HepG2 (cell line): Measurements from ENCODE around the gene ECEL1. TPM values are rescaled to one million over a fixed set of nuclear protein-coding genes. Genes with fewer than 3 reads are reported as not detected.
"Not testable (repeated sequence)": the region's sequence is repeated elsewhere in the genome, so short reads cannot be mapped to it uniquely, and the experiment has no call there.

Experiments
- ATAC-seq: fragments of 200-7000 bp; cut with Tn5 transposase; 3 replicates; pipeline ENCODE4 v1.9.1; 2020; ENCODE audit warnings: mild to moderate bottlenecking, moderate library complexity
- BruUV-seq: library from RNA; stranded (reverse); fragments of 400-500 nt; replicated peaks from 2 replicates; lab custom pipeline; 2021; lab: Mats Ljungman, UMichigan
- CTCF ChIA-PET: fragments of 300-600 bp; formaldehyde crosslinking; extraction: SDS; loops from one replicate; lab custom pipeline; 2021; ENCODE audit warnings: low total read pairs, inconsistent platforms, low intra/inter-chr PET ratio; lab: Yijun Ruan, JAX
- POLR2A ChIA-PET: fragments of 350-600 bp; sonication (Branson Sonifier 250); formaldehyde crosslinking; loops from one replicate; lab custom pipeline; 2020; ENCODE audit warnings: antibody characterized with exemption, inconsistent platforms; lab: Yijun Ruan, JAX
- DNase-seq: peaks from one replicate; pipeline ENCODE4 v3.0.0-alpha.2; 2015; ENCODE audit warnings: low spot score
- FAIRE-seq: peaks from 3 replicates; lab custom pipeline; 2011; peaks lifted over from hg19 to GRCh38; lab: Jason Lieb, UNC
- H2AFZ ChIP-seq: one replicate; pipeline ENCODE4 v1.6.1; 2011; ENCODE audit warnings: low read length, inconsistent platforms
- H3K27ac ChIP-seq: fragments of 300-600 bp; 3 replicates; pipeline ENCODE4 v1.8.0; 2011; ENCODE audit warnings: mixed run types, mild to moderate bottlenecking, mixed read lengths, low read length, inconsistent platforms; ENCODE audit not compliant: insufficient read depth; ENCODE audit errors: extremely low read length
- H3K27me3 ChIP-seq, 2 experiments: fragments of 200-600 bp in 1 of 2; 2 replicates in 1 of 2; 3 replicates in 1 of 2; pipeline versions ENCODE4 v1.6.0 to v1.8.0; 2011; ENCODE audit warnings: low read length in 2 of 2, mild to moderate bottlenecking in 2 of 2, moderate library complexity in 2 of 2, inconsistent platforms in 1 of 2; ENCODE audit not compliant: insufficient read depth in 2 of 2, control insufficient read depth in 1 of 2
- H3K36me3 ChIP-seq, 2 experiments: fragments of 200-600 bp in 1 of 2; replicated peaks in 1 of 2; 2 replicates in 1 of 2; 3 replicates in 1 of 2; pipeline versions ENCODE4 v1.5.1 to v1.8.0; 2011; ENCODE audit warnings: low read length in 2 of 2, inconsistent platforms in 1 of 2; ENCODE audit not compliant: insufficient read depth in 2 of 2, control insufficient read depth in 1 of 2
- H3K4me1 ChIP-seq: 2 replicates; pipeline ENCODE4 v1.5.1; 2012; ENCODE audit warnings: low read length, inconsistent platforms; ENCODE audit not compliant: insufficient read depth
- H3K4me2 ChIP-seq: 2 replicates; pipeline ENCODE4 v1.6.0; 2011; ENCODE audit warnings: low read depth, low read length, inconsistent platforms
- H3K4me3 ChIP-seq, 3 experiments: fragments of 200-600 bp in 1 of 3; sonication (generic), shearing (Covaris generic) in 1 of 3; replicated peaks in 1 of 3; 2 replicates each; pipeline ENCODE4 v1.5.1; 2011 to 2016; ENCODE audit warnings: low read length in 3 of 3, inconsistent platforms in 2 of 3, low read depth in 2 of 3, mild to moderate bottlenecking in 2 of 3, control low read depth in 1 of 3, mixed read lengths in 1 of 3; ENCODE audit not compliant: insufficient read depth in 1 of 3
- H3K79me2 ChIP-seq: one replicate; pipeline ENCODE4 v1.6.1; 2011; ENCODE audit warnings: low read length, inconsistent platforms; ENCODE audit not compliant: insufficient read depth
- H3K9ac ChIP-seq: 2 replicates; pipeline ENCODE4 v1.6.0; 2011; ENCODE audit warnings: mild to moderate bottlenecking, low read depth, low read length, inconsistent platforms; ENCODE audit not compliant: insufficient read depth
- H3K9me3 ChIP-seq: 2 replicates; pipeline ENCODE4 v1.5.1; 2012; ENCODE audit warnings: mild to moderate bottlenecking, low read length
- H4K20me1 ChIP-seq: 2 replicates; pipeline ENCODE4 v1.6.0; 2011; ENCODE audit warnings: inconsistent platforms, mild to moderate bottlenecking, low read length, moderate library complexity; ENCODE audit not compliant: insufficient read depth
- ELF1 ChIP-seq: sonication (generic); formaldehyde crosslinking; IDR thresholded peaks from 2 replicates; pipeline ENCODE4 v1.4.0; 2020; ENCODE audit warnings: missing genetic modification reagents
- GABPB1 ChIP-seq: IDR thresholded peaks from 2 replicates; pipeline ENCODE4 v1.6.1; 2016; ENCODE audit warnings: mild to moderate bottlenecking, missing genetic modification reagents, moderate library complexity, missing compliant biosample characterization
- HNF4A ChIP-seq: sonication (generic); formaldehyde crosslinking; IDR thresholded peaks from 2 replicates; pipeline ENCODE4 v1.4.0; 2020; ENCODE audit warnings: missing genetic modification reagents
- ISL2 ChIP-seq: sonication (generic); formaldehyde crosslinking; IDR thresholded peaks from 2 replicates; pipeline ENCODE4 v1.5.0; 2020; ENCODE audit warnings: missing genetic modification reagents
- RARA ChIP-seq: IDR thresholded peaks from 2 replicates; pipeline ENCODE4 v1.6.1; 2016; ENCODE audit warnings: missing genetic modification reagents, missing compliant biosample characterization
- SAP130 ChIP-seq: IDR thresholded peaks from 2 replicates; pipeline ENCODE4 v1.6.1; 2016; ENCODE audit warnings: low read depth
- WGBS: methylation state at CpG from one replicate; pipeline ENCODE4 v1.1.6; 2017; ENCODE audit warnings: low lambda C conversion rate; 5-methylcytosine and 5-hydroxymethylcytosine counted together
- in situ Hi-C: cut with HindIII; loops from 2 replicates; pipeline ENCODE4 v1.10.0; 2017; ENCODE audit warnings: low pct_unique_long_range_greater_than_20kb; ENCODE audit not compliant: extremely low pct_ligation_motif_present
- intact Hi-C: fragments of 100-400 bp; cut with micrococcal nuclease; formaldehyde crosslinking; loops from one replicate; pipeline ENCODE4 v1.10.0; 2022; ENCODE audit not compliant: unreplicated experiment
- polyA plus RNA-seq, 8 experiments: library from polyadenylated mRNA; depleted of rRNA in 3 of 8; stranded (reverse) in 7 of 8; unstranded in 1 of 8; fragments of >200 nt; fragmentation: Illumina TruSeq in 4 of 8; extraction: Trizol in 4 of 8; gene quantifications; 2 replicates each; pipeline versions ENCODE4 v1.2.1 to v1.2.3, GENCODE V29; 2011 to 2016; ENCODE audit warnings: low read depth in 4 of 8, missing spikeins in 1 of 8, mixed read lengths in 1 of 8; ENCODE audit not compliant: insufficient read depth in 1 of 8
- total RNA-seq, 5 experiments: library from RNA; depleted of rRNA; stranded (reverse); fragments of >200 nt; fragmentation: Illumina TruSeq; extraction: Trizol; gene quantifications; 2 replicates each; pipeline ENCODE4 v1.2.3, GENCODE V29; 2016; ENCODE audit warnings: low read depth in 1 of 5
- TF ChIP-seq, protein P1 (sequence below): sonication (generic); formaldehyde crosslinking; IDR thresholded peaks from 2 replicates; pipeline ENCODE4 v1.5.0; 2020; ENCODE audit warnings: mild to moderate bottlenecking, missing genetic modification reagents, borderline replicate concordance
- TF ChIP-seq, protein P2 (sequence below): sonication (generic); formaldehyde crosslinking; IDR thresholded peaks from 2 replicates; pipeline ENCODE4 v1.4.0; 2020; ENCODE audit warnings: mild to moderate bottlenecking, missing genetic modification reagents

Gene ECEL1
- total and polyA plus RNA-seq, 2 of the 13 experiments (the other 11 are each of a cell fraction or from before 2014, with no cell fraction given), result not detected

DNA sequence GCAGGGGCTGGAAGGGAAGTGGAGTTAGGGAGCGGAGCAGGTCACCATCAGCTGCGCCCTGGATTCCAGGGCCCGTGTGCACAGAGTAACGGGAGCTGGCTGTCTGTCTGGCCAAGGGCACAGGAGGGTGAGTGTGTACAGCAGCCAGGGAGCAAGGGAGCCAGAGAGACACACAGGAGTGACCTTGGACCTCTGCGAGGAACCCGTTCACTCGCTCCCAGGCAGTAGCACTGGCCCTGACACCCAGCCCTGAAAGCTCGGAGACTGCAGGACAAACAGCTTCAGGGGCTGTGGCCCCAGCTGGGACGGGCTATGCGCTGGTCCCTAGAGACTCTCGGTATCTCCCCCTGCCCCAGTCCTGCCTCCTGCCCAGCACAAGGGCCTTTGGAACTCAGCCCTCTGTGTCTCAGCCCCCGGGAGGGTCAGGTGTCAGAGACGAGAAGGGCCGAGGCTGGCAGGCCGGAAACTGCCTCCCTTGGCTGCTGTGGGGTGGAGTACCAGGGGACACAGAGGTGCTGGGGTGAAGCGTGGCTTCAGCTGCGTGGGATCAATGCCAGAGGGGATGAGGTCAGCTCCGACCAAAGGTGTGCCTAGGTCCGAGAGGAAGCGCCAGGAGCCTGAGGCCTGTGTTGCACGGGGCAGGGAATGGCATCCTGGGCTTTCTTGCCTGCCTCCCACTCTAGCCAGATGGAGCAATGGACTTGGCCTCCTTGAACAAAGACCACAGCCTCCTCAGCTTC, 43.8 kb downstream of the ECEL1 start (continued):
- TF ChIP-seq, protein P1, sequence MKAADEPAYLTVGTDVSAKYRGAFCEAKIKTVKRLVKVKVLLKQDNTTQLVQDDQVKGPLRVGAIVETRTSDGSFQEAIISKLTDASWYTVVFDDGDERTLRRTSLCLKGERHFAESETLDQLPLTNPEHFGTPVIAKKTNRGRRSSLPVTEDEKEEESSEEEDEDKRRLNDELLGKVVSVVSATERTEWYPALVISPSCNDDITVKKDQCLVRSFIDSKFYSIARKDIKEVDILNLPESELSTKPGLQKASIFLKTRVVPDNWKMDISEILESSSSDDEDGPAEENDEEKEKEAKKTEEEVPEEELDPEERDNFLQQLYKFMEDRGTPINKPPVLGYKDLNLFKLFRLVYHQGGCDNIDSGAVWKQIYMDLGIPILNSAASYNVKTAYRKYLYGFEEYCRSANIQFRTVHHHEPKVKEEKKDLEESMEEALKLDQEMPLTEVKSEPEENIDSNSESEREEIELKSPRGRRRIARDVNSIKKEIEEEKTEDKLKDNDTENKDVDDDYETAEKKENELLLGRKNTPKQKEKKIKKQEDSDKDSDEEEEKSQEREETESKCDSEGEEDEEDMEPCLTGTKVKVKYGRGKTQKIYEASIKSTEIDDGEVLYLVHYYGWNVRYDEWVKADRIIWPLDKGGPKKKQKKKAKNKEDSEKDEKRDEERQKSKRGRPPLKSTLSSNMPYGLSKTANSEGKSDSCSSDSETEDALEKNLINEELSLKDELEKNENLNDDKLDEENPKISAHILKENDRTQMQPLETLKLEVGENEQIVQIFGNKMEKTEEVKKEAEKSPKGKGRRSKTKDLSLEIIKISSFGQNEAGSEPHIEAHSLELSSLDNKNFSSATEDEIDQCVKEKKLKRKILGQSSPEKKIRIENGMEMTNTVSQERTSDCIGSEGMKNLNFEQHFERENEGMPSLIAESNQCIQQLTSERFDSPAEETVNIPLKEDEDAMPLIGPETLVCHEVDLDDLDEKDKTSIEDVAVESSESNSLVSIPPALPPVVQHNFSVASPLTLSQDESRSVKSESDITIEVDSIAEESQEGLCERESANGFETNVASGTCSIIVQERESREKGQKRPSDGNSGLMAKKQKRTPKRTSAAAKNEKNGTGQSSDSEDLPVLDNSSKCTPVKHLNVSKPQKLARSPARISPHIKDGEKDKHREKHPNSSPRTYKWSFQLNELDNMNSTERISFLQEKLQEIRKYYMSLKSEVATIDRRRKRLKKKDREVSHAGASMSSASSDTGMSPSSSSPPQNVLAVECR (CRISPR knock-in tag), result peak; percentile 28; the same call in 1 of the 2 replicates
- TF ChIP-seq ELF1 (CRISPR knock-in tag), result 0 out of 2 replicates have a peak, but pooled peaks have one; percentile 15
- peak; percentile 63 for TF ChIP-seq HNF4A (CRISPR knock-in tag)
- TF ChIP-seq, protein P2, sequence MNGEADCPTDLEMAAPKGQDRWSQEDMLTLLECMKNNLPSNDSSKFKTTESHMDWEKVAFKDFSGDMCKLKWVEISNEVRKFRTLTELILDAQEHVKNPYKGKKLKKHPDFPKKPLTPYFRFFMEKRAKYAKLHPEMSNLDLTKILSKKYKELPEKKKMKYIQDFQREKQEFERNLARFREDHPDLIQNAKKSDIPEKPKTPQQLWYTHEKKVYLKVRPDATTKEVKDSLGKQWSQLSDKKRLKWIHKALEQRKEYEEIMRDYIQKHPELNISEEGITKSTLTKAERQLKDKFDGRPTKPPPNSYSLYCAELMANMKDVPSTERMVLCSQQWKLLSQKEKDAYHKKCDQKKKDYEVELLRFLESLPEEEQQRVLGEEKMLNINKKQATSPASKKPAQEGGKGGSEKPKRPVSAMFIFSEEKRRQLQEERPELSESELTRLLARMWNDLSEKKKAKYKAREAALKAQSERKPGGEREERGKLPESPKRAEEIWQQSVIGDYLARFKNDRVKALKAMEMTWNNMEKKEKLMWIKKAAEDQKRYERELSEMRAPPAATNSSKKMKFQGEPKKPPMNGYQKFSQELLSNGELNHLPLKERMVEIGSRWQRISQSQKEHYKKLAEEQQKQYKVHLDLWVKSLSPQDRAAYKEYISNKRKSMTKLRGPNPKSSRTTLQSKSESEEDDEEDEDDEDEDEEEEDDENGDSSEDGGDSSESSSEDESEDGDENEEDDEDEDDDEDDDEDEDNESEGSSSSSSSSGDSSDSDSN (CRISPR knock-in tag), result peak; percentile 56
- TF ChIP-seq RARA (CRISPR knock-in tag), result peak; percentile 18; the same call in 1 of the 2 replicates
- 0 out of 2 replicates have a peak, but pooled peaks have one; percentile 14 for TF ChIP-seq ISL2 (CRISPR knock-in tag)
- 0 out of 2 replicates have a peak, but pooled peaks have one; percentile 23 for TF ChIP-seq SAP130 (CRISPR knock-in tag)
- peak; percentile 46; the same call in 1 of the 2 replicates for TF ChIP-seq GABPB1 (CRISPR knock-in tag)

DNA sequence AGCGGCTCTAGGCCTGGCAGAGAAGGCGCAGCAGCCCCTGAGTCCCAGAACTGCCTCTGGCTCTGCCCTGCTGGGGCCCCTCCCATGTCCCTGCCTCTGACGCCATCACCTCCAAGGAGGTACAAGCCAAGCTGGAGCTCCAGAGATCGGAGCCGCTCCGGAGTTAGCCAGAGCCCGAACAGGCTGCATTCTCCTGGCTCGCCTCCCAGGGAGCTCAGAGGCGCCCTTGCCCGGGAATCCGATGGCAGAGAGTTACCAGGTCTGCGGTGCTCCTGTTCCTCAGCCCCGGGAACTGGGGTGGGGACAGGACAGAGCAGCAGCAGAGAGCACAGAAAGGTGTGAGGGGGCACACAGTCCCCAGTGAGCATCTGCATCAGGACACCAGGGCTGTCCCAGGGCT, 44.6 kb downstream of the ECEL1 start:
- in situ Hi-C loops, result loop anchor here (5.0 kb wide), 1 partner anchor 536 kb away; no protein-coding TSS in a partner anchor
- CTCF ChIA-PET, H3K4me3 ChIP-seq, DNase-seq, H3K4me2 ChIP-seq, H3K9ac ChIP-seq, H4K20me1 ChIP-seq, H2AFZ ChIP-seq, H3K27ac ChIP-seq, intact Hi-C loops, H3K9me3 ChIP-seq, BruUV-seq, H3K79me2 ChIP-seq, ATAC-seq, H3K36me3 ChIP-seq, FAIRE-seq, POLR2A ChIA-PET: not testable (repeated sequence)
- peaks cover 9 to 22% of the 10 kb centered on the region in 2 experiments; a peak in 4 of 5 replicates for H3K27me3 ChIP-seq
- H3K4me1 ChIP-seq, result peaks cover 26% of the 10 kb centered on the region
- WGBS, result 30% methylated on average over 2 of the region's 13 CpGs

DNA sequence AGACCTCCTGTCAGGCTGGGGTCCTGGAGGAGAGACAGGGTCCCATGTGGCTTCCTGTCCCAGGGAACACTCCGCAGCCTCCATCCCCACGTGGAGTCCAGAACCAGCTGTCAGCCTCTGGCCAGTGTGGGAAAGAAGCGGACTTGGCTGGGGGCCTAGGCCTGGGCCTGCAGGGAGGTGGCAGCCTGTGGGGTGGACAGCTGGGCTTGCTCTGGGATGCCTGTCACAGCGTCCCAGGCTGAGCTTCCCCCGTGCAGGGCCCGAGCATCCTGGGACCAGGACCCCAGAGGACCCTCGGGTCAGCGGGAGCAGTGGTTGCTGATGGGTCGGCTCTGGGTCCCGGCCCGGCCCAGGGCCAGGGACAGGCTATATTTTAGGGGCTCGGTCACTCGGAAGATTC, 45.2 kb downstream of the ECEL1 start:
- H3K9ac ChIP-seq, H3K4me2 ChIP-seq, H3K4me3 ChIP-seq, H3K36me3 ChIP-seq, H3K9me3 ChIP-seq, DNase-seq, H4K20me1 ChIP-seq, H2AFZ ChIP-seq, POLR2A ChIA-PET, BruUV-seq, FAIRE-seq, CTCF ChIA-PET, H3K27ac ChIP-seq, intact Hi-C loops, ATAC-seq, H3K79me2 ChIP-seq: not testable (repeated sequence)
- Histone ChIP-seq H3K4me1 (peaks cover 19% of the 10 kb centered on the region), H3K27me3 (peaks cover 9 to 27% of the 10 kb centered on the region in 2 experiments; a peak in 4 of 5 replicates)
- in situ Hi-C loops, result loop anchor here (5.0 kb wide), 1 partner anchor 535 kb away; no protein-coding TSS in a partner anchor
- WGBS, result 33% methylated on average over 3 of the region's 13 CpGs
